IMR-90 (cell line): ENCODE results near the gene RASL10B. TPM values are rescaled to one million over a fixed set of nuclear protein-coding genes. Genes with fewer than 3 reads are reported as not detected.
A peak's percentile ranks its signal among the peaks of the same experiment; 100 is the strongest.

Experiments used
- ATAC-seq: fragments of 200-7000 bp; cut with Tn5 transposase; 2 replicates; pipeline ENCODE4 v1.9.1; 2020; ENCODE audit warnings: low read depth, mild to moderate bottlenecking, moderate library complexity
- BruUV-seq: library from RNA; stranded (reverse); fragments of 400-500 nt; replicated peaks from 2 replicates; lab custom pipeline; 2021; lab: Mats Ljungman, UMichigan
- CTCF ChIA-PET: fragments of 300-600 bp; formaldehyde crosslinking; extraction: SDS; loops from one replicate; lab custom pipeline; 2021; ENCODE audit warnings: antibody characterized with exemption; lab: Yijun Ruan, JAX
- POLR2A ChIA-PET: fragments of 300-600 bp; sonication (Branson Sonifier 250); formaldehyde crosslinking; loops from one replicate; lab custom pipeline; 2022; ENCODE audit warnings: antibody characterized with exemption; ENCODE audit not compliant: unreplicated experiment; lab: Charles Lee
- DNase-seq: peaks from one replicate; pipeline ENCODE4 v3.0.0; 2013
- H2AFZ ChIP-seq: replicated peaks from 2 replicates; pipeline ENCODE3; 2013; ENCODE audit warnings: low read length, mild to moderate bottlenecking; ENCODE audit not compliant: poor library complexity
- H2AK5ac ChIP-seq: 2 replicates; pipeline ENCODE4 v1.6.1; 2013; ENCODE audit warnings: low read depth, low read length, inconsistent platforms
- H2AK9ac ChIP-seq: replicated peaks from 2 replicates; pipeline ENCODE3; 2013; ENCODE audit warnings: mild to moderate bottlenecking, low read depth, low read length, moderate library complexity; ENCODE audit not compliant: poor library complexity
- H2BK120ac ChIP-seq: 2 replicates; pipeline ENCODE4 v1.6.1; 2013; ENCODE audit warnings: low read depth, low read length, inconsistent platforms
- H2BK15ac ChIP-seq: 3 replicates; pipeline ENCODE4 v1.6.1; 2013; ENCODE audit warnings: low read depth, low read length, inconsistent platforms
- H2BK20ac ChIP-seq: 2 replicates; pipeline ENCODE4 v1.6.1; 2013; ENCODE audit warnings: low read depth, mild to moderate bottlenecking, inconsistent platforms, low read length, moderate library complexity
- H2BK5ac ChIP-seq: 2 replicates; pipeline ENCODE4 v1.6.1; 2013; ENCODE audit warnings: mild to moderate bottlenecking, low read depth, low read length, inconsistent platforms; ENCODE audit not compliant: poor library complexity, severe bottlenecking
- H3K14ac ChIP-seq: replicated peaks from 2 replicates; pipeline ENCODE4 v1.6.1; 2013; ENCODE audit warnings: low read depth, low read length, inconsistent platforms
- H3K18ac ChIP-seq: 2 replicates; pipeline ENCODE4 v1.6.1; 2013; ENCODE audit warnings: low read depth, low read length, control low read depth
- H3K23ac ChIP-seq: 2 replicates; pipeline ENCODE4 v1.6.1; 2013; ENCODE audit warnings: low read depth, low read length, inconsistent platforms
- H3K27ac ChIP-seq: 2 replicates; pipeline ENCODE4 v1.5.1; 2013; ENCODE audit warnings: mild to moderate bottlenecking, control low read depth, low read length; ENCODE audit not compliant: insufficient read depth
- H3K27me3 ChIP-seq: 2 replicates; pipeline ENCODE4 v1.6.1; 2013; ENCODE audit warnings: low read length; ENCODE audit not compliant: control insufficient read depth, insufficient read depth
- H3K36me3 ChIP-seq: 2 replicates; pipeline ENCODE4 v1.6.1; 2013; ENCODE audit warnings: low read length, mixed read lengths; ENCODE audit not compliant: control insufficient read depth, insufficient read depth
- H3K4ac ChIP-seq: 2 replicates; pipeline ENCODE4 v1.6.1; 2013; ENCODE audit warnings: low read depth, low read length, inconsistent platforms
- H3K4me1 ChIP-seq: 2 replicates; pipeline ENCODE4 v1.6.1; 2013; ENCODE audit warnings: low read length, mixed read lengths; ENCODE audit not compliant: control insufficient read depth, insufficient read depth
- H3K4me2 ChIP-seq: 2 replicates; pipeline ENCODE4 v1.6.1; 2013; ENCODE audit warnings: low read depth, mild to moderate bottlenecking, control low read depth, low read length, moderate library complexity
- H3K4me3 ChIP-seq: 2 replicates; pipeline ENCODE4 v1.5.1; 2013; ENCODE audit warnings: low read depth, mild to moderate bottlenecking, control low read depth, low read length, moderate library complexity; ENCODE audit not compliant: insufficient read depth
- H3K56ac ChIP-seq: 2 replicates; pipeline ENCODE4 v1.6.1; 2013; ENCODE audit warnings: low read length, inconsistent platforms; ENCODE audit not compliant: insufficient read depth; ENCODE audit errors: extremely low read depth
- H3K79me1 ChIP-seq, 2 experiments: 2 replicates each; pipeline ENCODE4 v1.6.1; 2013; ENCODE audit warnings: low read length in 2 of 2, inconsistent platforms in 1 of 2, low read depth in 1 of 2
- H3K9ac ChIP-seq: 2 replicates; pipeline ENCODE4 v1.6.1; 2013; ENCODE audit warnings: low read depth, low read length, control low read depth
- H3K9me1 ChIP-seq: 2 replicates; pipeline ENCODE4 v1.6.1; 2013; ENCODE audit warnings: low read length, inconsistent platforms; ENCODE audit not compliant: insufficient read depth
- H3K9me3 ChIP-seq: 2 replicates; pipeline ENCODE4 v1.6.1; 2013; ENCODE audit warnings: low read length; ENCODE audit not compliant: control insufficient read depth, insufficient read depth
- H4K20me1 ChIP-seq: 2 replicates; pipeline ENCODE4 v1.6.1; 2013; ENCODE audit warnings: low read length, inconsistent platforms; ENCODE audit not compliant: insufficient read depth
- H4K5ac ChIP-seq: 2 replicates; pipeline ENCODE4 v1.6.1; 2013; ENCODE audit warnings: mild to moderate bottlenecking, low read depth, low read length, control low read depth
- H4K8ac ChIP-seq, 2 experiments: 2 replicates each; pipeline ENCODE4 v1.6.1; 2013; ENCODE audit warnings: low read depth in 2 of 2, low read length in 2 of 2, control low read depth in 1 of 2, inconsistent platforms in 1 of 2
- H4K91ac ChIP-seq: 2 replicates; pipeline ENCODE4 v1.6.1; 2013; ENCODE audit warnings: low read depth, low read length, inconsistent platforms; ENCODE audit not compliant: insufficient read depth
- BHLHE40 ChIP-seq: fragments of 150-350 bp; IDR thresholded peaks from 2 replicates; pipeline ENCODE4 v1.6.1; 2016; ENCODE audit warnings: mild to moderate bottlenecking, low read depth, low read length
- CEBPB ChIP-seq: IDR thresholded peaks from 2 replicates; pipeline ENCODE4 v1.6.1; 2012; ENCODE audit warnings: low read depth, low read length, improper control_type of control experiment
- CHD1 ChIP-seq: IDR thresholded peaks from 2 replicates; pipeline ENCODE4 v1.6.1; 2012; ENCODE audit warnings: low read depth, low read length, improper control_type of control experiment
- ELK1 ChIP-seq: fragments of 150-350 bp; IDR thresholded peaks from 2 replicates; pipeline ENCODE4 v1.6.1; 2016; ENCODE audit warnings: low read depth, mild to moderate bottlenecking, low read length, moderate library complexity, borderline replicate concordance
- FOS ChIP-seq: fragments of 150-350 bp; IDR thresholded peaks from 2 replicates; pipeline ENCODE4 v1.6.1; 2016; ENCODE audit warnings: low read depth, low read length
- MAFK ChIP-seq: IDR thresholded peaks from 2 replicates; pipeline ENCODE4 v1.6.1; 2012; ENCODE audit warnings: low read depth, low read length, improper control_type of control experiment
- MAZ ChIP-seq: IDR thresholded peaks from 2 replicates; pipeline ENCODE4 v1.6.1; 2012; ENCODE audit warnings: low read depth, mild to moderate bottlenecking, low read length, improper control_type of control experiment, moderate library complexity, borderline replicate concordance
- MXI1 ChIP-seq: IDR thresholded peaks from 2 replicates; pipeline ENCODE4 v1.6.1; 2012; ENCODE audit warnings: low read depth, mild to moderate bottlenecking, low read length, moderate library complexity, borderline replicate concordance
- NFE2L2 ChIP-seq: fragments of 150-350 bp; IDR thresholded peaks from 2 replicates; pipeline ENCODE4 v1.6.1; 2016; ENCODE audit warnings: low read depth, mild to moderate bottlenecking, low read length
- POLR2A ChIP-seq: IDR thresholded peaks from 2 replicates; pipeline ENCODE4 v1.6.1; 2012; ENCODE audit warnings: mild to moderate bottlenecking, low read depth, low read length
- RAD21 ChIP-seq: IDR thresholded peaks from 2 replicates; pipeline ENCODE4 v1.6.1; 2012; ENCODE audit warnings: low read length, improper control_type of control experiment
- RCOR1 ChIP-seq: IDR thresholded peaks from 2 replicates; pipeline ENCODE4 v1.6.1; 2012; ENCODE audit warnings: mild to moderate bottlenecking, low read length, improper control_type of control experiment; ENCODE audit not compliant: insufficient replicate concordance
- RFX5 ChIP-seq: IDR thresholded peaks from 2 replicates; pipeline ENCODE4 v1.8.0; 2012; ENCODE audit warnings: low read depth, mild to moderate bottlenecking, low read length, moderate library complexity
- SMC3 ChIP-seq: fragments of 150-350 bp; IDR thresholded peaks from 2 replicates; pipeline ENCODE4 v1.6.1; 2016; ENCODE audit warnings: low read depth, mild to moderate bottlenecking, antibody characterized with exemption, low read length, moderate library complexity
- USF2 ChIP-seq: fragments of 150-350 bp; IDR thresholded peaks from 2 replicates; pipeline ENCODE4 v1.6.1; 2017; ENCODE audit warnings: mild to moderate bottlenecking, antibody characterized with exemption, low read length, low read depth
- WGBS, 2 experiments: methylation state at CpG; one replicate each; pipeline versions ENCODE4 v1.1.5 to v1.1.7; 2013; ENCODE audit warnings: missing lambda C conversion rate in 2 of 2; ENCODE audit not compliant: insufficient read length in 1 of 2; ENCODE audit errors: extremely low coverage in 2 of 2; 5-methylcytosine and 5-hydroxymethylcytosine counted together
- dilution Hi-C: fragments of 300-500 bp; cut with HindIII; formaldehyde crosslinking; loops from one replicate; pipeline ENCODE4 v1.14.3; 2018; ENCODE audit warnings: low sequenced_read_pairs; ENCODE audit not compliant: unreplicated experiment
- in situ Hi-C: fragments of 300-500 bp; cut with MboI; formaldehyde crosslinking; loops from 3 replicates; pipeline ENCODE4 v1.14.3; 2019; ENCODE audit warnings: low sequenced_read_pairs, inconsistent platforms, mixed read lengths
- intact Hi-C: fragments of 100-400 bp; cut with micrococcal nuclease; formaldehyde crosslinking; loops from 2 replicates; pipeline ENCODE4 v1.10.0; 2022
- polyA plus RNA-seq, 3 experiments: library from polyadenylated mRNA; depleted of rRNA; stranded (reverse); fragments of >200 nt; gene quantifications; 2 replicates each; pipeline ENCODE4 v1.2.3, GENCODE V29; 2012; ENCODE audit warnings: low replicate concordance in 1 of 3
- total RNA-seq: library from RNA; depleted of rRNA; stranded (reverse); fragments of >200 nt; gene quantifications from 2 replicates; pipeline ENCODE4 v1.2.3, GENCODE V29; 2012
- TF ChIP-seq, protein P1 (sequence below): conservative IDR thresholded peaks from 2 replicates; pipeline ENCODE4 v1.5.1; 2012; ENCODE audit warnings: mild to moderate bottlenecking, low read depth, low read length, improper control_type of control experiment

RASL10B gene
- total and polyA plus RNA-seq, 2 of the 4 experiments (the other 2 are of a cell fraction): 4.1 to 4.7 TPM

- Histone ChIP-seq H4K20me1 (peaks cover 6% of the 10 kb centered on the region), H3K4me1 (peaks cover 8% of the 10 kb centered on the region; the same call in 1 of the 2 replicates), H2BK120ac (no peak overlapping the region), H2AK5ac (no peak overlapping the region), H3K79me1 (no peaks in the 10 kb centered on the region), H2AK9ac (no peak overlapping the region), H3K4ac (no peak overlapping the region), H4K5ac (no peak overlapping the region), H3K27ac (no peak overlapping the region), H3K4me2 (no peak overlapping the region), H3K23ac (no peak overlapping the region), H3K9me3 (no peaks in the 10 kb centered on the region), H3K9me1 (peaks cover 2% of the 10 kb centered on the region; the same call in 1 of the 2 replicates), H2BK5ac (no peak overlapping the region), H2BK15ac (no peak overlapping the region), H2BK20ac (no peak overlapping the region), H3K36me3 (no peaks in the 10 kb centered on the region), H3K27me3 (peaks cover 41% of the 10 kb centered on the region), H4K8ac (no peak overlapping the region), H3K9ac (no peak overlapping the region), H2AFZ (peak overlapping the region; percentile 0), H3K4me3 (no peak overlapping the region), H3K18ac (no peak overlapping the region), H3K14ac (no peak overlapping the region), H3K56ac (no peak overlapping the region), H4K91ac (no peak overlapping the region)
- ATAC-seq: peak; percentile 92
- in situ Hi-C loops: loop anchor here (25.0 kb wide), 1 partner anchor 385 kb away; the partner anchor contains the start of gene SLFN11
- dilution Hi-C loops: no loop called here
- DNase-seq: peak; percentile 75
- intact Hi-C loops: loop anchor here (1.0 to 10.0 kb wide), 6 partner anchors 134 to 575 kb away; partner anchors contain the start of genes SLFN12 and SLFN5
- 0% methylated on average over 4 of the region's 12 CpGs; no CpG with 5 or more reads in 1 of the 2 experiments for WGBS, 2 experiments
- peak; percentile 20; the same call in 1 of the 2 replicates for TF ChIP-seq MAFK
- peak; percentile 97 for TF ChIP-seq RAD21
- TF ChIP-seq ELK1: no peak
- peak; percentile 88 for TF ChIP-seq SMC3
- TF ChIP-seq BHLHE40: no peak
- TF ChIP-seq RFX5: no peak
- no peak for TF ChIP-seq USF2
- TF ChIP-seq FOS: no peak
- no peak for TF ChIP-seq NFE2L2
- TF ChIP-seq, protein P1, sequence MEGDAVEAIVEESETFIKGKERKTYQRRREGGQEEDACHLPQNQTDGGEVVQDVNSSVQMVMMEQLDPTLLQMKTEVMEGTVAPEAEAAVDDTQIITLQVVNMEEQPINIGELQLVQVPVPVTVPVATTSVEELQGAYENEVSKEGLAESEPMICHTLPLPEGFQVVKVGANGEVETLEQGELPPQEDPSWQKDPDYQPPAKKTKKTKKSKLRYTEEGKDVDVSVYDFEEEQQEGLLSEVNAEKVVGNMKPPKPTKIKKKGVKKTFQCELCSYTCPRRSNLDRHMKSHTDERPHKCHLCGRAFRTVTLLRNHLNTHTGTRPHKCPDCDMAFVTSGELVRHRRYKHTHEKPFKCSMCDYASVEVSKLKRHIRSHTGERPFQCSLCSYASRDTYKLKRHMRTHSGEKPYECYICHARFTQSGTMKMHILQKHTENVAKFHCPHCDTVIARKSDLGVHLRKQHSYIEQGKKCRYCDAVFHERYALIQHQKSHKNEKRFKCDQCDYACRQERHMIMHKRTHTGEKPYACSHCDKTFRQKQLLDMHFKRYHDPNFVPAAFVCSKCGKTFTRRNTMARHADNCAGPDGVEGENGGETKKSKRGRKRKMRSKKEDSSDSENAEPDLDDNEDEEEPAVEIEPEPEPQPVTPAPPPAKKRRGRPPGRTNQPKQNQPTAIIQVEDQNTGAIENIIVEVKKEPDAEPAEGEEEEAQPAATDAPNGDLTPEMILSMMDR: peak; percentile 92
- no peak for TF ChIP-seq RCOR1
- 0 out of 2 replicates have a peak, but pooled peaks have one; percentile 26 for TF ChIP-seq MAZ
- no peak for TF ChIP-seq CEBPB
- no peak for TF ChIP-seq CHD1
- TF ChIP-seq MXI1: no peak
- peak; percentile 49; the same call in 1 of the 2 replicates for TF ChIP-seq POLR2A
- BruUV-seq: no TSS peak
- CTCF ChIA-PET: interaction anchor here (0.6 to 1.4 kb wide), 12 partner anchors 17 to 207 kb away, joined by 3 to 11 read pairs (median 3); no protein-coding TSS in a partner anchor
- POLR2A ChIA-PET: no interaction called here
Observed at GRCh38 chr17:35747540-35748017, 16.1 kb downstream of the RASL10B start.
